ENCODE data around the gene PSMD1.

PSMD1 gene

GRCh38 chr2:231110551-231110950, 53.9 kb downstream of the PSMD1 start:
- DNase-seq (ENCODE audit: low read depth in 1 of 2, low spot score in 1 of 2), result no peak

GRCh38 chr2:231111987-231112386, 55.3 kb downstream of the PSMD1 start:
- DNase-seq (ENCODE audit: low read depth in 1 of 2, low spot score in 1 of 2), result no peak

GRCh38 chr2:231113489-231113888, 56.8 kb downstream of the PSMD1 start:
- no peak for DNase-seq (ENCODE audit: low read depth in 1 of 2, low spot score in 1 of 2)

- no peak for DNase-seq (ENCODE audit: low read depth in 1 of 2, low spot score in 1 of 2)
Measured at GRCh38 chr2:231115651-231116050, 59.0 kb downstream of the PSMD1 start.

GRCh38 chr2:231117148-231117547, 60.5 kb downstream of the PSMD1 start:
- no peak for DNase-seq (ENCODE audit: low read depth in 1 of 2, low spot score in 1 of 2)

GRCh38 chr2:231117922-231118613, 61.4 kb downstream of the PSMD1 start:
- no peak for DNase-seq (ENCODE audit: low read depth in 1 of 2, low spot score in 1 of 2)

- no peak for DNase-seq (ENCODE audit: low read depth in 1 of 2, low spot score in 1 of 2)
Measured at GRCh38 chr2:231118614-231118942, 61.9 kb downstream of the PSMD1 start.

- DNase-seq (ENCODE audit: low read depth in 1 of 2, low spot score in 1 of 2), result no peak
Measured at GRCh38 chr2:231123362-231123898, 66.8 kb downstream of the PSMD1 start.

GRCh38 chr2:231124838-231125568, 68.3 kb downstream of the PSMD1 start, which contains the start of gene HTR2B:
Gene HTR2B (minus strand): TSS chr2:231125042. CDS start chr2:231123764, 1,278 bp downstream.
- no peak for DNase-seq (ENCODE audit: low read depth in 1 of 2, low spot score in 1 of 2)

- DNase-seq (ENCODE audit: low read depth in 1 of 2, low spot score in 1 of 2), result no peak
Measured at GRCh38 chr2:231126123-231126522, 69.5 kb downstream of the PSMD1 start.

GRCh38 chr2:231127480-231127879, 70.8 kb downstream of the PSMD1 start:
- DNase-seq (ENCODE audit: low read depth in 1 of 2, low spot score in 1 of 2), result no peak

GRCh38 chr2:231127936-231128335, 71.3 kb downstream of the PSMD1 start:
- DNase-seq (ENCODE audit: low read depth in 1 of 2, low spot score in 1 of 2), result no peak

- DNase-seq (ENCODE audit: low read depth in 1 of 2, low spot score in 1 of 2), result no peak
Measured at GRCh38 chr2:231128541-231128940, 71.9 kb downstream of the PSMD1 start.

GRCh38 chr2:231129216-231129615, 72.5 kb downstream of the PSMD1 start:
- no peak for DNase-seq (ENCODE audit: low read depth in 1 of 2, low spot score in 1 of 2)

- DNase-seq (ENCODE audit: low read depth in 1 of 2, low spot score in 1 of 2), result no peak
Measured at GRCh38 chr2:231130336-231131056, 73.8 kb downstream of the PSMD1 start.

- no peak for DNase-seq (ENCODE audit: low read depth in 1 of 2, low spot score in 1 of 2)
Measured at GRCh38 chr2:231132129-231132528, 75.5 kb downstream of the PSMD1 start.

- DNase-seq (ENCODE audit: low read depth in 1 of 2, low spot score in 1 of 2), result no peak
Measured at GRCh38 chr2:231133365-231134099, 76.9 kb downstream of the PSMD1 start.

GRCh38 chr2:231134910-231135655, 78.4 kb downstream of the PSMD1 start:
- DNase-seq (ENCODE audit: low read depth in 1 of 2, low spot score in 1 of 2), result no peak

GRCh38 chr2:231138699-231139098, 82.0 kb downstream of the PSMD1 start:
- DNase-seq (ENCODE audit: low read depth in 1 of 2, low spot score in 1 of 2), result no peak

- no peak for DNase-seq (ENCODE audit: low read depth in 1 of 2, low spot score in 1 of 2)
Measured at GRCh38 chr2:231139796-231140195, 83.1 kb downstream of the PSMD1 start.
